Loucy (cell line): ENCODE data around the gene MBD5.

Experiments
- CTCF ChIP-seq: fragments of 200-600 bp; sonication (generic); conservative IDR thresholded peaks from 2 replicates; pipeline ENCODE4 v1.5.1; 2014; ENCODE audit warnings: mild to moderate bottlenecking, antibody characterized with exemption, low read length
- EZH2phosphoT487 ChIP-seq: fragments of 200-600 bp; IDR thresholded peaks from 2 replicates; pipeline ENCODE4 v1.6.1; 2018; ENCODE audit warnings: antibody characterized with exemption, mild to moderate bottlenecking, moderate library complexity, borderline replicate concordance

GRCh38 chr2:148257276-148257675, 236.4 kb downstream of the MBD5 start:
- no peak for TF ChIP-seq EZH2phosphoT487
- TF ChIP-seq CTCF, result no peak
